Lower lobe of right lung (tissue), 2 donors: ENCODE results near the gene GPC3. TPM values are rescaled to one million over a fixed set of nuclear protein-coding genes. Genes with fewer than 3 reads are reported as not detected.

ENCODE experiments used
- ATAC-seq, 2 donors: fragments of 200-7000 bp; cut with Tn5 transposase; one replicate each; pipeline ENCODE4 v1.9.1; 2020 to 2022; ENCODE audit warnings: mild to moderate bottlenecking in 2 of 2, moderate library complexity in 2 of 2
- DNase-seq: peaks from one replicate; pipeline ENCODE4 v3.0.0-alpha.2; 2020
- H3K27ac ChIP-seq: fragments of 200-600 bp; one replicate; pipeline ENCODE4 v1.8.0; 2022
- H3K27me3 ChIP-seq: fragments of 200-600 bp; one replicate; pipeline ENCODE4 v1.8.0; 2022; ENCODE audit warnings: low read depth
- H3K36me3 ChIP-seq: fragments of 200-600 bp; one replicate; pipeline ENCODE4 v1.8.0; 2022; ENCODE audit warnings: mild to moderate bottlenecking
- H3K4me1 ChIP-seq: fragments of 200-600 bp; one replicate; pipeline ENCODE4 v1.8.0; 2022
- H3K4me3 ChIP-seq: fragments of 200-600 bp; one replicate; pipeline ENCODE4 v1.8.0; 2022; ENCODE audit warnings: mild to moderate bottlenecking
- H3K9me3 ChIP-seq: fragments of 200-600 bp; one replicate; pipeline ENCODE4 v1.8.0; 2022
- CTCF ChIP-seq: fragments of 200-600 bp; IDR thresholded peaks from one replicate; pipeline ENCODE4 v1.8.0; 2022; ENCODE audit warnings: antibody characterized with exemption, mild to moderate bottlenecking
- intact Hi-C: fragments of 100-400 bp; cut with DNase I; formaldehyde crosslinking; loops from one replicate; pipeline ENCODE4 v1.11.0; 2022
- long read RNA-seq: library from polyadenylated mRNA; unstranded; transcript quantifications from one replicate; pipeline ENCODE4 v2.0.0, GENCODE V29; 2021
- total RNA-seq: library from RNA; stranded (reverse); fragmentation: NEBNext Ultra II Directional; extraction: Animal tissue kit (Norgen Biotek cat#: 25700); gene quantifications from one replicate; pipeline ENCODE4 v1.2.1, GENCODE V29; 2021
- donor health status: DM: no; HTN: yes; CAD: no; lungs with severe emphysema.

Gene GPC3
- total RNA-seq: 50.2 TPM
- long read RNA-seq, transcript GPC3-201 (8 exons, 2,568 nt): major isoform, 168 of 183 reads
- long read RNA-seq, partial matches to known transcripts: 5 of 183 reads
- long read RNA-seq, other reads (novel, unspliced or antisense): 10 of 183 reads

GRCh38 chrX:133985164-133985966, at the start of gene GPC3:
GPC3 (minus strand) TSS chrX:133985594.
- peak; percentile 41 for DNase-seq
- Histone ChIP-seq H3K27ac (no peak within 1 kb of the TSS), H3K36me3 (no peaks in the 10 kb centered on the region), H3K27me3 (peaks cover 6% of the 10 kb centered on the region), H3K4me1 (no peaks in the 10 kb centered on the region), H3K9me3 (no peaks in the 10 kb centered on the region), H3K4me3 (peak within 1 kb of the TSS; percentile 44)
- no peak for TF ChIP-seq CTCF
- peak; percentile 84 to 89 for ATAC-seq
- intact Hi-C loops: no loop called here

- TF ChIP-seq CTCF: no peak
- DNase-seq: no peak
- intact Hi-C loops: no loop called here
Observed at GRCh38 chrX:134032441-134032840, 47.0 kb upstream of the GPC3 start.

GRCh38 chrX:134026565-134027311, 41.3 kb upstream of the GPC3 start:
- H3K4me1 ChIP-seq: peaks cover 6% of the 10 kb centered on the region
- ATAC-seq: peak; percentile 81 to 89

More at GRCh38 chrX:134032441-134032840, 47.0 kb upstream of the GPC3 start:
- ATAC-seq: no peak
- H3K27me3 ChIP-seq: no peaks in the 10 kb centered on the region
- no peaks in the 10 kb centered on the region for H3K9me3 ChIP-seq
- H3K36me3 ChIP-seq: no peaks in the 10 kb centered on the region
- H3K4me1 ChIP-seq: no peaks in the 10 kb centered on the region
- no peak overlapping the region for H3K27ac ChIP-seq
- H3K4me3 ChIP-seq: no peak overlapping the region

GRCh38 chrX:134025986-134026545, 40.7 kb upstream of the GPC3 start:
- Histone ChIP-seq H3K4me1 (peaks cover 6% of the 10 kb centered on the region), H3K4me3 (peak overlapping the region; percentile 6), H3K27me3 (no peaks in the 10 kb centered on the region), H3K27ac (no peak overlapping the region), H3K36me3 (no peaks in the 10 kb centered on the region), H3K9me3 (no peaks in the 10 kb centered on the region)
- no peak for ATAC-seq
- no peak for DNase-seq
- TF ChIP-seq CTCF: no peak
- intact Hi-C loops: no loop called here

More at GRCh38 chrX:134026565-134027311, 41.3 kb upstream of the GPC3 start:
- Histone ChIP-seq H3K27ac (no peak overlapping the region), H3K27me3 (no peaks in the 10 kb centered on the region), H3K4me3 (peak overlapping the region; percentile 6), H3K9me3 (no peaks in the 10 kb centered on the region), H3K36me3 (no peaks in the 10 kb centered on the region)
- intact Hi-C loops: no loop called here
- no peak for DNase-seq
- TF ChIP-seq CTCF: peak; percentile 41

GRCh38 chrX:134024686-134025377, 39.4 kb upstream of the GPC3 start:
- Histone ChIP-seq H3K27me3 (no peaks in the 10 kb centered on the region), H3K27ac (no peak overlapping the region), H3K4me1 (peaks cover 6% of the 10 kb centered on the region), H3K9me3 (no peaks in the 10 kb centered on the region), H3K36me3 (no peaks in the 10 kb centered on the region), H3K4me3 (no peak overlapping the region)
- ATAC-seq (no peak), DNase-seq (no peak)
- intact Hi-C loops: no loop called here
- TF ChIP-seq CTCF: no peak
